K562 (cell line): ENCODE results near the gene PLAAT5. TPM values are rescaled to one million over a fixed set of nuclear protein-coding genes. Genes with fewer than 3 reads are reported as not detected.

ENCODE experiments used
- MAFF ChIP-seq: IDR thresholded peaks from 2 replicates; pipeline ENCODE4 v1.6.1; 2012; ENCODE audit warnings: low read length, improper control_type of control experiment
- NR3C1 ChIP-seq: sonication (generic); formaldehyde crosslinking; IDR thresholded peaks from 2 replicates; pipeline ENCODE4 v1.8.1; 2022; ENCODE audit warnings: missing genetic modification reagents
- PBX2 ChIP-seq, 2 experiments: IDR thresholded peaks in 1 of 2; conservative IDR thresholded peaks in 1 of 2; 2 replicates each; pipeline ENCODE4 v1.6.1; 2016; ENCODE audit warnings: low read depth in 2 of 2, mild to moderate bottlenecking in 1 of 2, missing compliant biosample characterization in 1 of 2, missing genetic modification characterization in 1 of 2, moderate library complexity in 1 of 2
- VEZF1 ChIP-seq: fragments of 200-800 bp; sonication (Bioruptor generic); IDR thresholded peaks from 2 replicates; pipeline ENCODE4 v1.6.1; 2017; ENCODE audit warnings: missing genetic modification characterization, missing compliant biosample characterization
- polyA plus RNA-seq, 8 experiments: library from polyadenylated mRNA; depleted of rRNA in 4 of 8; stranded (reverse) in 5 of 8; unstranded in 3 of 8; fragments of >200 nt; fragmentation: Nextera tagmentation in 2 of 8; fragmentation: Illumina TruSeq in 1 of 8; extraction: Ambion mirVana in 2 of 8; extraction: Trizol in 1 of 8; gene quantifications; 2 replicates each; pipeline versions ENCODE4 v1.2.1 to v1.2.3, GENCODE V29; 2011 to 2014; ENCODE audit warnings: inconsistent platforms in 1 of 8, missing spikeins in 1 of 8
- total RNA-seq, 7 experiments: library from RNA; depleted of rRNA in 6 of 7; stranded (reverse); fragments of >200 nt in 6 of 7; fragmentation: Illumina TruSeq in 2 of 7; extraction: Trizol in 2 of 7; gene quantifications; 2 replicates each; pipeline versions ENCODE4 v1.2.1 to v1.2.3, GENCODE V29; 2011 to 2021; ENCODE audit warnings: low replicate concordance in 1 of 7
- TF ChIP-seq, protein P1 (sequence below): fragments of 250-450 bp; sonication (Bioruptor Pico); IDR thresholded peaks from 2 replicates; pipeline ENCODE4 v1.4.0; 2020
- TF ChIP-seq, protein P2 (sequence below), 2 experiments: fragments of 150-350 bp in 1 of 2; IDR thresholded peaks; 2 replicates each; pipeline ENCODE4 v1.6.1; 2012 to 2016; ENCODE audit warnings: low read depth in 2 of 2, low read length in 2 of 2, mild to moderate bottlenecking in 1 of 2, moderate library complexity in 1 of 2
- TF ChIP-seq, protein P3 (sequence below): fragments of 250-450 bp; sonication (Bioruptor Pico); IDR thresholded peaks from 2 replicates; pipeline ENCODE4 v1.5.0; 2020; ENCODE audit warnings: mild to moderate bottlenecking, borderline replicate concordance

The PLAAT5 gene
- total and polyA plus RNA-seq, 9 of the 15 experiments (the other 6 are each of a cell fraction or from before 2014, with no cell fraction given) = not detected

GRCh38 chr11:63517156-63517555 is 26.2 kb upstream of the PLAAT5 start (continued):
- TF ChIP-seq PBX2 (CRISPR knock-in tag; IDR thresholded peaks at IDR 0.05; ENCODE audit: low read depth) (no peak), PBX2 (tag; conservative IDR thresholded peaks at IDR 0.05; ENCODE audit: low read depth) (0 out of 2 replicates have a peak, but pooled peaks have one; percentile 9), NR3C1 (CRISPR knock-in tag) (no peak), VEZF1 (peak; percentile 12; the same call in 1 of the 2 replicates), MAFF (no peak)
- TF ChIP-seq, protein P1, sequence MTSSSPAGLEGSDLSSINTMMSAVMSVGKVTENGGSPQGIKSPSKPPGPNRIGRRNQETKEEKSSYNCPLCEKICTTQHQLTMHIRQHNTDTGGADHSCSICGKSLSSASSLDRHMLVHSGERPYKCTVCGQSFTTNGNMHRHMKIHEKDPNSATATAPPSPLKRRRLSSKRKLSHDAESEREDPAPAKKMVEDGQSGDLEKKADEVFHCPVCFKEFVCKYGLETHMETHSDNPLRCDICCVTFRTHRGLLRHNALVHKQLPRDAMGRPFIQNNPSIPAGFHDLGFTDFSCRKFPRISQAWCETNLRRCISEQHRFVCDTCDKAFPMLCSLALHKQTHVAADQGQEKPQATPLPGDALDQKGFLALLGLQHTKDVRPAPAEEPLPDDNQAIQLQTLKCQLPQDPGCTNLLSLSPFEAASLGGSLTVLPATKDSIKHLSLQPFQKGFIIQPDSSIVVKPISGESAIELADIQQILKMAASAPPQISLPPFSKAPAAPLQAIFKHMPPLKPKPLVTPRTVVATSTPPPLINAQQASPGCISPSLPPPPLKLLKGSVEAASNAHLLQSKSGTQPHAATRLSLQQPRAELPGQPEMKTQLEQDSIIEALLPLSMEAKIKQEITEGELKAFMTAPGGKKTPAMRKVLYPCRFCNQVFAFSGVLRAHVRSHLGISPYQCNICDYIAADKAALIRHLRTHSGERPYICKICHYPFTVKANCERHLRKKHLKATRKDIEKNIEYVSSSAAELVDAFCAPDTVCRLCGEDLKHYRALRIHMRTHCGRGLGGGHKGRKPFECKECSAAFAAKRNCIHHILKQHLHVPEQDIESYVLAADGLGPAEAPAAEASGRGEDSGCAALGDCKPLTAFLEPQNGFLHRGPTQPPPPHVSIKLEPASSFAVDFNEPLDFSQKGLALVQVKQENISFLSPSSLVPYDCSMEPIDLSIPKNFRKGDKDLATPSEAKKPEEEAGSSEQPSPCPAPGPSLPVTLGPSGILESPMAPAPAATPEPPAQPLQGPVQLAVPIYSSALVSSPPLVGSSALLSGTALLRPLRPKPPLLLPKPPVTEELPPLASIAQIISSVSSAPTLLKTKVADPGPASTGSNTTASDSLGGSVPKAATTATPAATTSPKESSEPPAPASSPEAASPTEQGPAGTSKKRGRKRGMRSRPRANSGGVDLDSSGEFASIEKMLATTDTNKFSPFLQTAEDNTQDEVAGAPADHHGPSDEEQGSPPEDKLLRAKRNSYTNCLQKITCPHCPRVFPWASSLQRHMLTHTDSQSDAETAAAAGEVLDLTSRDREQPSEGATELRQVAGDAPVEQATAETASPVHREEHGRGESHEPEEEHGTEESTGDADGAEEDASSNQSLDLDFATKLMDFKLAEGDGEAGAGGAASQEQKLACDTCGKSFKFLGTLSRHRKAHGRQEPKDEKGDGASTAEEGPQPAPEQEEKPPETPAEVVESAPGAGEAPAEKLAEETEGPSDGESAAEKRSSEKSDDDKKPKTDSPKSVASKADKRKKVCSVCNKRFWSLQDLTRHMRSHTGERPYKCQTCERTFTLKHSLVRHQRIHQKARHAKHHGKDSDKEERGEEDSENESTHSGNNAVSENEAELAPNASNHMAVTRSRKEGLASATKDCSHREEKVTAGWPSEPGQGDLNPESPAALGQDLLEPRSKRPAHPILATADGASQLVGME (CRISPR knock-in tag) = no peak
- TF ChIP-seq, protein P2, sequence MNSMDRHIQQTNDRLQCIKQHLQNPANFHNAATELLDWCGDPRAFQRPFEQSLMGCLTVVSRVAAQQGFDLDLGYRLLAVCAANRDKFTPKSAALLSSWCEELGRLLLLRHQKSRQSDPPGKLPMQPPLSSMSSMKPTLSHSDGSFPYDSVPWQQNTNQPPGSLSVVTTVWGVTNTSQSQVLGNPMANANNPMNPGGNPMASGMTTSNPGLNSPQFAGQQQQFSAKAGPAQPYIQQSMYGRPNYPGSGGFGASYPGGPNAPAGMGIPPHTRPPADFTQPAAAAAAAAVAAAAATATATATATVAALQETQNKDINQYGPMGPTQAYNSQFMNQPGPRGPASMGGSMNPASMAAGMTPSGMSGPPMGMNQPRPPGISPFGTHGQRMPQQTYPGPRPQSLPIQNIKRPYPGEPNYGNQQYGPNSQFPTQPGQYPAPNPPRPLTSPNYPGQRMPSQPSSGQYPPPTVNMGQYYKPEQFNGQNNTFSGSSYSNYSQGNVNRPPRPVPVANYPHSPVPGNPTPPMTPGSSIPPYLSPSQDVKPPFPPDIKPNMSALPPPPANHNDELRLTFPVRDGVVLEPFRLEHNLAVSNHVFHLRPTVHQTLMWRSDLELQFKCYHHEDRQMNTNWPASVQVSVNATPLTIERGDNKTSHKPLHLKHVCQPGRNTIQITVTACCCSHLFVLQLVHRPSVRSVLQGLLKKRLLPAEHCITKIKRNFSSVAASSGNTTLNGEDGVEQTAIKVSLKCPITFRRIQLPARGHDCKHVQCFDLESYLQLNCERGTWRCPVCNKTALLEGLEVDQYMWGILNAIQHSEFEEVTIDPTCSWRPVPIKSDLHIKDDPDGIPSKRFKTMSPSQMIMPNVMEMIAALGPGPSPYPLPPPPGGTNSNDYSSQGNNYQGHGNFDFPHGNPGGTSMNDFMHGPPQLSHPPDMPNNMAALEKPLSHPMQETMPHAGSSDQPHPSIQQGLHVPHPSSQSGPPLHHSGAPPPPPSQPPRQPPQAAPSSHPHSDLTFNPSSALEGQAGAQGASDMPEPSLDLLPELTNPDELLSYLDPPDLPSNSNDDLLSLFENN (IDR thresholded peaks at IDR 0.05; ENCODE audit: low read depth in 2 of 2, low read length in 2 of 2) = peak in 1 of 2 experiments; percentile 88; a peak in 2 of 4 replicates
- TF ChIP-seq, protein P3, sequence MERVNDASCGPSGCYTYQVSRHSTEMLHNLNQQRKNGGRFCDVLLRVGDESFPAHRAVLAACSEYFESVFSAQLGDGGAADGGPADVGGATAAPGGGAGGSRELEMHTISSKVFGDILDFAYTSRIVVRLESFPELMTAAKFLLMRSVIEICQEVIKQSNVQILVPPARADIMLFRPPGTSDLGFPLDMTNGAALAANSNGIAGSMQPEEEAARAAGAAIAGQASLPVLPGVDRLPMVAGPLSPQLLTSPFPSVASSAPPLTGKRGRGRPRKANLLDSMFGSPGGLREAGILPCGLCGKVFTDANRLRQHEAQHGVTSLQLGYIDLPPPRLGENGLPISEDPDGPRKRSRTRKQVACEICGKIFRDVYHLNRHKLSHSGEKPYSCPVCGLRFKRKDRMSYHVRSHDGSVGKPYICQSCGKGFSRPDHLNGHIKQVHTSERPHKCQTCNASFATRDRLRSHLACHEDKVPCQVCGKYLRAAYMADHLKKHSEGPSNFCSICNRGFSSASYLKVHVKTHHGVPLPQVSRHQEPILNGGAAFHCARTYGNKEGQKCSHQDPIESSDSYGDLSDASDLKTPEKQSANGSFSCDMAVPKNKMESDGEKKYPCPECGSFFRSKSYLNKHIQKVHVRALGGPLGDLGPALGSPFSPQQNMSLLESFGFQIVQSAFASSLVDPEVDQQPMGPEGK = no peak
